Natural killer cell (primary cell): ENCODE results near the gene WDR43. TPM values are rescaled to one million over a fixed set of nuclear protein-coding genes. Genes with fewer than 3 reads are reported as not detected.

ENCODE experiments used
- ATAC-seq, 3 donors: fragments of 150-1000 bp in 2 of 3; fragments of 200-7000 bp in 1 of 3; cut with Tn5 transposase; 1 replicate in 1 of 3; 2 replicates in 2 of 3; pipeline ENCODE4 v1.10.0; 2021; ENCODE audit warnings: mild to moderate bottlenecking in 2 of 3, moderate library complexity in 2 of 3
- DNase-seq, 2 donors: peaks; one replicate each; pipeline versions ENCODE4 v3.0.0 to v3.0.0-alpha.2; 2013 to 2021; ENCODE audit warnings: mixed read lengths in 1 of 2
- H3K27ac ChIP-seq: one replicate; pipeline ENCODE4 v1.5.1; 2013; ENCODE audit warnings: mild to moderate bottlenecking, low read length
- H3K27me3 ChIP-seq: one replicate; pipeline ENCODE4 v1.6.1; 2013; ENCODE audit warnings: low read length; ENCODE audit not compliant: control insufficient read depth, insufficient read depth
- H3K36me3 ChIP-seq: one replicate; pipeline ENCODE4 v1.6.1; 2013; ENCODE audit warnings: low read length; ENCODE audit not compliant: control insufficient read depth, insufficient read depth
- H3K4me1 ChIP-seq: one replicate; pipeline ENCODE4 v1.6.1; 2013; ENCODE audit warnings: low read length; ENCODE audit not compliant: control insufficient read depth, insufficient read depth
- H3K4me3 ChIP-seq: one replicate; pipeline ENCODE4 v1.5.1; 2013; ENCODE audit warnings: low read length
- H3K9me3 ChIP-seq: one replicate; pipeline ENCODE4 v1.6.1; 2013; ENCODE audit warnings: low read length; ENCODE audit not compliant: control insufficient read depth, insufficient read depth
- H3K27ac Mint-ChIP-seq, 2 donors: one replicate each; pipeline ENCODE4 v1.8.0; 2022; ENCODE audit warnings: mild to moderate bottlenecking in 2 of 2, mixed read lengths in 2 of 2, moderate library complexity in 1 of 2
- H3K27me3 Mint-ChIP-seq, 2 donors: one replicate each; pipeline ENCODE4 v1.8.0; 2022; ENCODE audit warnings: low read depth in 2 of 2, mixed read lengths in 2 of 2
- H3K36me3 Mint-ChIP-seq: one replicate; pipeline ENCODE4 v1.8.0; 2022; ENCODE audit warnings: mixed read lengths
- H3K4me1 Mint-ChIP-seq, 2 donors: one replicate each; pipeline ENCODE4 v1.8.0; 2022; ENCODE audit warnings: mixed read lengths in 2 of 2
- H3K4me3 Mint-ChIP-seq: one replicate; pipeline ENCODE4 v1.8.0; 2022; ENCODE audit warnings: mild to moderate bottlenecking, moderate library complexity, mixed read lengths
- H3K9me3 Mint-ChIP-seq, 2 donors: one replicate each; pipeline ENCODE4 v1.8.0; 2022; ENCODE audit warnings: mixed read lengths in 2 of 2
- WGBS: methylation state at CpG from one replicate; pipeline ENCODE4 v1.1.7; 2013; ENCODE audit warnings: missing lambda C conversion rate; ENCODE audit not compliant: insufficient coverage; 5-methylcytosine and 5-hydroxymethylcytosine counted together
- intact Hi-C: fragments of 100-400 bp; cut with micrococcal nuclease; formaldehyde crosslinking; loops from one replicate; pipeline ENCODE4 v1.14.2; 2022
- total RNA-seq, 4 donors: library from RNA; stranded (reverse); fragments of 120-200 nt in 1 of 4; gene quantifications; one replicate each; pipeline versions ENCODE4 v1.2.3 to v1.2.4, GENCODE V29; 2013 to 2022
- TF ChIP-seq, protein P1 (sequence below): fragments of 200-600 bp; IDR thresholded peaks from one replicate; pipeline ENCODE4 v1.8.0; 2022; ENCODE audit warnings: antibody characterized with exemption

Gene WDR43
- total RNA-seq, 3 donors from 2014 or later (not counting 1 experiment from before 2014, with no cell fraction given) = 45.1 to 53.2 (median 49.1) TPM

DNA sequence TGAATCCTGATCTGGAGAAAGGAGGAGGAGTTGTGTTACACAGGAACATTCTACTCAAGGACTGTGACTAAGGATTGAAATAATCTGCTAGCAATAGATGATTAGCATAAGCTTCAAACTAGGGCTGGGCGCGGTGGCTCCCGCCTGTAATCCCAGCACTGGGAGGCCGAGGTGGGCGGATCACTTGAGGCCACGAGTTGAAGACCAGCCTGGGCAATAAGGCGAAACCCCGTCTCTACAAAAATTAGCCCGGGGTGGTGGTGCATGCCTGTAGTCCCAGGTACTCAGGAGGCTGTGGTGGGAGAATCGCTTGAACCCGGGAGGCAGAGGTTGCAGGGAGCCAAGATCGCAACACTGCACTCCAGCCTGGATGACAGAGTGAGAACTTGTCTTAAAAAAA lies 25.9 kb upstream of the WDR43 start:
- Mint-ChIP-seq H3K4me1 (peaks cover 39 to 42% of the 10 kb centered on the region in 2 donors), H3K4me3 (peak overlapping the region; percentile 61), H3K27me3 (no peaks in the 10 kb centered on the region), H3K36me3 (no peaks in the 10 kb centered on the region), H3K27ac (peak overlapping the region; percentile 24 to 68), H3K9me3 (no peaks in the 10 kb centered on the region)
- Histone ChIP-seq H3K27me3 (no peaks in the 10 kb centered on the region), H3K4me3 (no peak overlapping the region), H3K36me3 (peaks cover 4% of the 10 kb centered on the region), H3K4me1 (peaks cover 21% of the 10 kb centered on the region), H3K27ac (no peak overlapping the region), H3K9me3 (no peaks in the 10 kb centered on the region)
- ATAC-seq = no peak
- DNase-seq = no peak
- intact Hi-C loops = loop anchor here (5.0 kb wide), 1 partner anchor 116 kb away; the partner anchor contains the start of gene PPP1CB
- 89% methylated on average over 12 of the region's 12 CpGs for WGBS
- TF ChIP-seq, protein P1, sequence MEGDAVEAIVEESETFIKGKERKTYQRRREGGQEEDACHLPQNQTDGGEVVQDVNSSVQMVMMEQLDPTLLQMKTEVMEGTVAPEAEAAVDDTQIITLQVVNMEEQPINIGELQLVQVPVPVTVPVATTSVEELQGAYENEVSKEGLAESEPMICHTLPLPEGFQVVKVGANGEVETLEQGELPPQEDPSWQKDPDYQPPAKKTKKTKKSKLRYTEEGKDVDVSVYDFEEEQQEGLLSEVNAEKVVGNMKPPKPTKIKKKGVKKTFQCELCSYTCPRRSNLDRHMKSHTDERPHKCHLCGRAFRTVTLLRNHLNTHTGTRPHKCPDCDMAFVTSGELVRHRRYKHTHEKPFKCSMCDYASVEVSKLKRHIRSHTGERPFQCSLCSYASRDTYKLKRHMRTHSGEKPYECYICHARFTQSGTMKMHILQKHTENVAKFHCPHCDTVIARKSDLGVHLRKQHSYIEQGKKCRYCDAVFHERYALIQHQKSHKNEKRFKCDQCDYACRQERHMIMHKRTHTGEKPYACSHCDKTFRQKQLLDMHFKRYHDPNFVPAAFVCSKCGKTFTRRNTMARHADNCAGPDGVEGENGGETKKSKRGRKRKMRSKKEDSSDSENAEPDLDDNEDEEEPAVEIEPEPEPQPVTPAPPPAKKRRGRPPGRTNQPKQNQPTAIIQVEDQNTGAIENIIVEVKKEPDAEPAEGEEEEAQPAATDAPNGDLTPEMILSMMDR = no peak

DNA sequence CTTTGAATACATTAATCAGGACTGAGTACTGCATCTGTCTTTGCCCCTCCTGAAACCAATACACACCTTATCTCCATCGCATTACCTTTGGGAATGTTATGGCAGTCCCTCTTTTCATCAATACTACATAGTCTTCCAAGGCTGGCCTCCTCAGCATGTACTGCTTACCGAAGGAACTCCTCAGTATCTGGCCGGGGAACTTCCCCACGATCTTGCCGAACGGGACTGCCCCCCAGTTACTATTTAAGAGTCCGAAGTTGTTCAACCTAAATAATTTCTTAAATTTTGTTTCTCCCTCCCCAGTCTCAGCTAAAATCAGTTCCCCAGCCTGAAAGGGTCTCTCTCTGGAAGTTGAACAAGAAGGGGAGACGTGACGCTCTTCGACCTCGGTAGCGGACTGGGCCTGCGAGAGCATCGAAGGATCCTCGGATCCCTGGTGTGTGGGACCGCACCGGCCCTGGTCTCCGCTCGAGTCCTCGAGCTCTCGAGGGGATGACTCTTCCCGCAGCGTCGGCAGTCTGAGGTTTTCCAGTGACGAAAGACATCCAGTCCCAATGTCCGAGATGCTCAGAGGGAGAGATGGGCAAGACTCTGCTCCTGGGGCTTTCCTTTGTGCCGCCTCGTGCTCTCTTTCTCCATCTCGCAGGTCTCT lies 24.8 kb upstream of the WDR43 start:
- ATAC-seq = peak; percentile 15 to 30 (median 19)

DNA sequence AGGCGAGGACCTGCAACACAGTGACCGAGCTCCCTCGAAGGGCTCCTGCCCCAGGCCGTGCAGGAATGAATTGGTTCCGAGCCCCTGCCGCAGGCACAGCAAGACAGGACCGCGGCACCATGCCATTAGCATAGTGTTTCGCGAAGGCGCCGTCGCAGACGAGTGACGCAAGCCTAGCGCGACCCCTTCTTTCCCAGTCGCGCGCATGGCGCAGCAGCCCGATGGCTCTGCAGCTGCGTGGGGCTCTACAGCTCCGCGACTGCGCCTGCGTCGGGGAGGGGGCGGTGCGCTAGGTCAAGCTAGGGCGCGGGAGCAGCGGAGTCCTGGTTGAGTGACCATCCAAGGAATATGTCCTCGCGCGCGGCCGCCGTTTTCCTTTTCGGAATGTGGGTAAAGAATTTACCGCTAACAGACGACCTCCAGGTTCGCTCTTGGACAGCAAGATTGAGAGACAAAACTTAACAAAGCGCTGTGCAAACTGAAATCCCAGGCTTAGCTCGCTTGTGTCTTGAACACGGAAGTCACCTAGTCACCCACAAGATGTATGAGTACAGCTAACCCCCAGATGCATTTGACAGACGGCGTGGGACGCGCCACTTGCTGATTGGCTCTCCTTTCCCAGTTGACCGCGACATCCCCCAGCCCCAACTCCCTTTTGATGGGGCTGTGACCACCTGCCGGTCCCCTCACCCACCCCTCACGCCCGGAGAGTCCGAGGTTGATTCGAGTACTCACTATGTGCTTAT lies 24.1 kb upstream of the WDR43 start, which contains the start of gene TRMT61B:
Gene TRMT61B, minus strand, starts transcription at position 164 of the 746 bp plus-strand sequence. Its CDS starts 32 bp downstream, at position 132.
- H3K4me3 Mint-ChIP-seq = peak within 1 kb of the TSS; percentile 95
- H3K27ac Mint-ChIP-seq = peak within 1 kb of the TSS; percentile 96 to 97
- Histone ChIP-seq H3K36me3 (no peaks in the 10 kb centered on the region), H3K27me3 (no peaks in the 10 kb centered on the region), H3K4me3 (peak within 1 kb of the TSS; percentile 75), H3K27ac (peak within 1 kb of the TSS; percentile 87), H3K4me1 (peaks cover 21% of the 10 kb centered on the region), H3K9me3 (no peaks in the 10 kb centered on the region)
- TF ChIP-seq, protein P1 = no peak
- no peaks in the 10 kb centered on the region for H3K9me3 Mint-ChIP-seq
- H3K4me1 Mint-ChIP-seq = peaks cover 28 to 29% of the 10 kb centered on the region in 2 donors
- DNase-seq (peak; percentile 97 to 99), ATAC-seq (peak; percentile 95 to 98 (median 96))
- H3K36me3 Mint-ChIP-seq = no peaks in the 10 kb centered on the region
- H3K27me3 Mint-ChIP-seq = no peaks in the 10 kb centered on the region
- intact Hi-C loops = loop anchor here (1.0 kb wide), 1 partner anchor 24 kb away; the partner anchor contains the start of gene WDR43
- WGBS = under 1% methylated on average over 57 of the region's 57 CpGs

More for the DNA sequence above, 24.8 kb upstream of the WDR43 start:
- Mint-ChIP-seq H3K27ac (peak overlapping the region; percentile 96 to 97), H3K27me3 (no peaks in the 10 kb centered on the region), H3K36me3 (no peaks in the 10 kb centered on the region), H3K4me1 (peaks cover 33 to 34% of the 10 kb centered on the region in 2 donors), H3K4me3 (peak overlapping the region; percentile 95), H3K9me3 (no peaks in the 10 kb centered on the region)
- TF ChIP-seq, protein P1 = no peak
- H3K9me3 ChIP-seq = no peaks in the 10 kb centered on the region
- H3K4me3 ChIP-seq = peak overlapping the region; percentile 75
- no peaks in the 10 kb centered on the region for H3K27me3 ChIP-seq
- H3K4me1 ChIP-seq = peaks cover 21% of the 10 kb centered on the region
- DNase-seq = peak in 1 of 2 donors; percentile 56
- intact Hi-C loops = loop anchor here (1.0 to 5.0 kb wide), 2 partner anchors 25 to 117 kb away; partner anchors contain the start of genes PPP1CB and WDR43
- H3K36me3 ChIP-seq = no peaks in the 10 kb centered on the region
- WGBS = under 1% methylated on average over 29 of the region's 29 CpGs
- peak overlapping the region; percentile 87 for H3K27ac ChIP-seq
